ENCODE results near the gene DPP4.

- no peak for TF ChIP-seq CTCF (IDR thresholded peaks at IDR 0.05)
- no peak for TF ChIP-seq POLR2AphosphoS5 (IDR thresholded peaks at IDR 0.05)
- TF ChIP-seq POLR2A (IDR thresholded peaks at IDR 0.05), result no peak
Measured at GRCh38 chr2:161964160-161964559, 109.9 kb downstream of the DPP4 start.

Data from prostate gland (tissue), 2 donors.